Kidney epithelial cell (primary cell): ENCODE results near the gene POU2AF1. TPM values are rescaled to one million over a fixed set of nuclear protein-coding genes. Genes with fewer than 3 reads are reported as not detected.

ENCODE experiments used
- DNase-seq: peaks from one replicate; pipeline ENCODE4 v3.0.0-alpha.2; 2010; ENCODE audit warnings: low read depth
- H3K27me3 ChIP-seq: 2 replicates; pipeline ENCODE4 v1.6.0; 2011; ENCODE audit warnings: low read length; ENCODE audit not compliant: control insufficient read depth, insufficient read depth
- H3K36me3 ChIP-seq: 2 replicates; pipeline ENCODE4 v1.5.1; 2011; ENCODE audit warnings: low read length; ENCODE audit not compliant: control insufficient read depth, insufficient read depth
- H3K4me3 ChIP-seq: 2 replicates; pipeline ENCODE4 v1.5.1; 2011; ENCODE audit warnings: low read depth, mild to moderate bottlenecking, control low read depth, low read length
- CTCF ChIP-seq: IDR thresholded peaks from 2 replicates; pipeline ENCODE4 v1.5.1; 2011; ENCODE audit warnings: mild to moderate bottlenecking, moderate library complexity, low read length, control low read depth, inconsistent platforms; ENCODE audit not compliant: insufficient read depth, poor library complexity, severe bottlenecking
- total RNA-seq: library from RNA; depleted of rRNA; stranded (reverse); fragments of >200 nt; gene quantifications from 2 replicates; pipeline ENCODE4 v1.2.3, GENCODE V29; 2015

POU2AF1 gene
- total RNA-seq = not detected in 2 replicates

- Histone ChIP-seq H3K4me3 (no peak within 1 kb of the TSS), H3K36me3 (no peaks in the 10 kb centered on the region), H3K27me3 (no peaks in the 10 kb centered on the region)
- no peak for DNase-seq
- no peak for TF ChIP-seq CTCF
Observed at GRCh38 chr11:111378861-111379601, at the start of gene POU2AF1. Gene POU2AF1 (minus strand): TSS chr11:111379275. CDS start chr11:111379177, 98 bp downstream.

GRCh38 chr11:111428113-111428876, 49.2 kb upstream of the POU2AF1 start:
- no peak for DNase-seq
- Histone ChIP-seq H3K27me3 (no peaks in the 10 kb centered on the region), H3K36me3 (no peaks in the 10 kb centered on the region), H3K4me3 (no peak overlapping the region)
- TF ChIP-seq CTCF = no peak

- Histone ChIP-seq H3K4me3 (no peak overlapping the region), H3K27me3 (no peaks in the 10 kb centered on the region)
- DNase-seq = no peak
Observed at GRCh38 chr11:111427471-111427912, 48.4 kb upstream of the POU2AF1 start.

GRCh38 chr11:111426617-111427016, 47.5 kb upstream of the POU2AF1 start:
- Histone ChIP-seq H3K4me3 (no peak overlapping the region), H3K36me3 (no peaks in the 10 kb centered on the region), H3K27me3 (no peaks in the 10 kb centered on the region)
- no peak for DNase-seq
- no peak for TF ChIP-seq CTCF

More at GRCh38 chr11:111427471-111427912, 48.4 kb upstream of the POU2AF1 start:
- H3K36me3 ChIP-seq = no peaks in the 10 kb centered on the region
- no peak for TF ChIP-seq CTCF

- no peak overlapping the region for H3K4me3 ChIP-seq
- H3K36me3 ChIP-seq = no peaks in the 10 kb centered on the region
- no peaks in the 10 kb centered on the region for H3K27me3 ChIP-seq
- TF ChIP-seq CTCF = no peak
- no peak for DNase-seq
Observed at GRCh38 chr11:111423250-111423615, 44.2 kb upstream of the POU2AF1 start.
